Measurements from ENCODE around the gene PI4K2B.

- TF ChIP-seq CTCF (IDR thresholded peaks at IDR 0.05) = no peak
- no peak for TF ChIP-seq POLR2A (IDR thresholded peaks at IDR 0.05)
Observed at GRCh38 chr4:25235401-25235800, 1.6 kb downstream of the PI4K2B start.
